ENCODE data around the gene MDP1.

The MDP1 gene

GRCh38 chr14:24190416-24190815 lies 25.4 kb downstream of the MDP1 start:
- no peak overlapping the region for H3K4me3 ChIP-seq (ENCODE audit: low read depth, low read length)
- no peak for TF ChIP-seq MYC (IDR thresholded peaks at IDR 0.05; ENCODE audit: low read depth, low read length)
- TF ChIP-seq POLR2A (IDR thresholded peaks at IDR 0.05; ENCODE audit: extremely low read depth, insufficient read length) = no peak
- no peak for TF ChIP-seq MAX (IDR thresholded peaks at IDR 0.05; ENCODE audit: low read depth, low read length)
- TF ChIP-seq CTCF (IDR thresholded peaks at IDR 0.05; ENCODE audit: low read depth, low read length) = no peak
- no peak for DNase-seq (ENCODE audit: low read depth)

GRCh38 chr14:24189460-24189859 lies 26.4 kb downstream of the MDP1 start:
- H3K4me3 ChIP-seq (ENCODE audit: low read depth, low read length) = no peak overlapping the region
- TF ChIP-seq MAX (IDR thresholded peaks at IDR 0.05; ENCODE audit: low read depth, low read length) = no peak
- no peak for TF ChIP-seq CTCF (IDR thresholded peaks at IDR 0.05; ENCODE audit: low read depth, low read length)
- no peak for TF ChIP-seq POLR2A (IDR thresholded peaks at IDR 0.05; ENCODE audit: extremely low read depth, insufficient read length)
- TF ChIP-seq MYC (IDR thresholded peaks at IDR 0.05; ENCODE audit: low read depth, low read length) = no peak
- DNase-seq (ENCODE audit: low read depth) = no peak

- H3K4me3 ChIP-seq (ENCODE audit: low read depth, low read length) = peak overlapping the region; percentile 45
- TF ChIP-seq CTCF (IDR thresholded peaks at IDR 0.05; ENCODE audit: low read depth, low read length) (no peak), MYC (IDR thresholded peaks at IDR 0.05; ENCODE audit: low read depth, low read length) (no peak), POLR2A (IDR thresholded peaks at IDR 0.05; ENCODE audit: extremely low read depth, insufficient read length) (no peak), MAX (IDR thresholded peaks at IDR 0.05; ENCODE audit: low read depth, low read length) (no peak)
- DNase-seq (ENCODE audit: low read depth) = no peak
These were observed 26.8 kb downstream of the MDP1 start for GRCh38 chr14:24189059-24189375.

GRCh38 chr14:24188251-24189058 lies 27.4 kb downstream of the MDP1 start, which contains the start of gene IPO4:
IPO4 (minus strand) TSS chr14:24188816; CDS start chr14:24188787, 29 bp downstream.
- no peak for TF ChIP-seq CTCF (IDR thresholded peaks at IDR 0.05; ENCODE audit: low read depth, low read length)
- TF ChIP-seq POLR2A (IDR thresholded peaks at IDR 0.05; ENCODE audit: extremely low read depth, insufficient read length) = peak; percentile 87
- TF ChIP-seq MYC (IDR thresholded peaks at IDR 0.05; ENCODE audit: low read depth, low read length) = peak; percentile 100
- TF ChIP-seq MAX (IDR thresholded peaks at IDR 0.05; ENCODE audit: low read depth, low read length) = peak; percentile 100
- peak within 1 kb of the TSS; percentile 85 for H3K4me3 ChIP-seq (ENCODE audit: low read depth, low read length)
- peak; percentile 98 for DNase-seq (ENCODE audit: low read depth)

- H3K4me3 ChIP-seq (ENCODE audit: low read depth, low read length) = peak overlapping the region; percentile 85
- TF ChIP-seq POLR2A (IDR thresholded peaks at IDR 0.05; ENCODE audit: extremely low read depth, insufficient read length) (no peak), MAX (IDR thresholded peaks at IDR 0.05; ENCODE audit: low read depth, low read length) (no peak), CTCF (IDR thresholded peaks at IDR 0.05; ENCODE audit: low read depth, low read length) (no peak), MYC (IDR thresholded peaks at IDR 0.05; ENCODE audit: low read depth, low read length) (no peak)
- DNase-seq (ENCODE audit: low read depth) = no peak
These were observed 28.3 kb downstream of the MDP1 start for GRCh38 chr14:24187539-24187915.

Data from NB4 (cell line).